SKM-1 treated with dmso at 0.1 percent for 144 hours (cell line): ENCODE measurements around the gene CDCA5.
A peak's percentile ranks its signal among the peaks of the same experiment; 100 is the strongest.
"Not testable (repeated sequence)": the region's sequence is repeated elsewhere in the genome, so short reads cannot be mapped to it uniquely, and the experiment has no call there.

Source experiments
- DNase-seq: peaks from one replicate; lab custom pipeline; 2025; ENCODE audit not compliant: unreplicated experiment; lab: John Stamatoyannopoulos, UW

The CDCA5 gene

DNA sequence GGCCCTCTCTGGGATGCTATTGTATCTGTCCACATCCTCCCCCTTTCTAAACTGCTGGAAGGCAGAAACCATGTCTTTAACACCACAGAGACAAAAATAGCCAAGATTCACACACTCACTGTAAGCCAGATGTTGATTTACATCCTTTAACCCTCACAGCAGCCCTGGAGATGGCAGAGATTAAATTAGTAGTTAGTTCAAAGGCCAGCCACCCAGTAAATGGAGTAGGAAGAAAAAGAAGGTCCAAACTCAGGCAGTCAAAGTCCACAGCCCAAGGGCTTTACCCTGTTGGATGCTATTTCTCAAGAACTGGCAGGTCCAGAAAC lies 35.8 kb upstream of the CDCA5 start:
- no peak for DNase-seq

DNA sequence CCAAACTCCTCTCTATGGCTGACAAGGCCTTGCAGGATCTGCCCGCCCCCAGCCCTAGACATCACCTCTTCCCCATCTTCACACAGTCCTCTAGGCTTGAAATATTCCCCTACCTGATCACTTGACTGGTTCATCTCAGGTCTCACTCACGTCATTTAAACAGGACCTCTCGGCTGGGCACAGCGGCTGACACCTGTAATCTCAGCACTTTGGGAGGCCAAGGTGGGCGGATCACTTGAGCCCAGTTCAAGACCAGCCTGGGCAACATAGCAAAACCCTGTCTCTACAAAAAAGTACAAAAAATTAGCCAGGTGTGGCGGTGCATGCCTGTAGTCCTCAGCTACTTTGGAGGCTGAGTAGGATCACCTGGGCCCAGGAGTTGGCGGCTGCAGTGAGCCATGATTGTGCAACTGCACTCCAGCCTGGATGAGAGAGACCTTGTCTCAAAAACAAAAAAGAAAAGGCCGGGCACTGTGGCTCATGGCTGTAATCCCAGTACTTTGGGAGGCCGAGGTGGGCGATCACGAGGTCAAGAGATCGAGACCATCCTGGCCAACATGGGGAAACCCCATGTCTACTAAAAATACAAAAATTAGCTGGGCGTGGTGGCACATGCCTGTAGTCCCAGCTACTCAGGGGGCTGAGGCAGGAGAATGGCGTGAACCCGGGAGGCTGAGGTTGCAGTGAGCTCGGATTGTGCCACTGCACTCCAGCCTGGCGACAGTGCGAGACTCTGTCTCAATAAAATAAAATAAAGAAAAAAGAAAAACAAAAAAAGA lies 35.2 kb upstream of the CDCA5 start:
- not testable (repeated sequence) for DNase-seq

DNA sequence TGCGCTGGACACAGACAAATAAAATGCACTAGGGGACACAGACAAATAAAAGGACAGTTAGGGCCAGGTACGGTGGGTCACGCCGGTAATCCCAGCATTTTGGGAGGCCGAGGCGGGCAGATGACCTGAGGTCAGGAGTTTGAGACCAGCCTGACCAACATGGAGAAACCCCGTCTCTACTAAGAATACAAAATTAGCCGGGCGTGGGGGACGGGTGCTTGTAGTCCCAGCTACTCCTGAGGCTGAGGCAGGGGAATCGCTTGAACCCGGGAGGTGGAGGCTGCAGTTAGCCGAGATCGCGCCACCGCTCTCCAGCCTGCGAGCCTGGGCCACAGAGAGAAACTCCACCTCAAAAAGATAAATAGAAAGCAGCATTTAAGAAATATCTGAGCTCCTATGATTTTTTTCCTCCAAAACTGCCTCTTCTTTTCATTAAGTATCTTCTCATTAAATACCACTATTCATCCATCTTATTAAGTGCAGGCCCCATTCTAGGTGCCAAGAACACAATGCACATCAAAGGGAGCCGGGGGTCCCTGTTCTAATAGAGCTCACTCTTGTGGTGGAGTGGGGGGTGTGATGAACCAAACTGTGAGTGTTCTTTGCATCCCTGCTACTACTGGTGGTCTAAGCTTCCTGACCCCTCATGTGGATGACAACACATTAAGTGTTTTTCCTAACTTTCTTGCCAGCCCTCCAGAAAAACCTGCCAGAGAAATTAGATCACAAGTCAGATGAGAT lies 34.4 kb upstream of the CDCA5 start:
- DNase-seq, result no peak

DNA sequence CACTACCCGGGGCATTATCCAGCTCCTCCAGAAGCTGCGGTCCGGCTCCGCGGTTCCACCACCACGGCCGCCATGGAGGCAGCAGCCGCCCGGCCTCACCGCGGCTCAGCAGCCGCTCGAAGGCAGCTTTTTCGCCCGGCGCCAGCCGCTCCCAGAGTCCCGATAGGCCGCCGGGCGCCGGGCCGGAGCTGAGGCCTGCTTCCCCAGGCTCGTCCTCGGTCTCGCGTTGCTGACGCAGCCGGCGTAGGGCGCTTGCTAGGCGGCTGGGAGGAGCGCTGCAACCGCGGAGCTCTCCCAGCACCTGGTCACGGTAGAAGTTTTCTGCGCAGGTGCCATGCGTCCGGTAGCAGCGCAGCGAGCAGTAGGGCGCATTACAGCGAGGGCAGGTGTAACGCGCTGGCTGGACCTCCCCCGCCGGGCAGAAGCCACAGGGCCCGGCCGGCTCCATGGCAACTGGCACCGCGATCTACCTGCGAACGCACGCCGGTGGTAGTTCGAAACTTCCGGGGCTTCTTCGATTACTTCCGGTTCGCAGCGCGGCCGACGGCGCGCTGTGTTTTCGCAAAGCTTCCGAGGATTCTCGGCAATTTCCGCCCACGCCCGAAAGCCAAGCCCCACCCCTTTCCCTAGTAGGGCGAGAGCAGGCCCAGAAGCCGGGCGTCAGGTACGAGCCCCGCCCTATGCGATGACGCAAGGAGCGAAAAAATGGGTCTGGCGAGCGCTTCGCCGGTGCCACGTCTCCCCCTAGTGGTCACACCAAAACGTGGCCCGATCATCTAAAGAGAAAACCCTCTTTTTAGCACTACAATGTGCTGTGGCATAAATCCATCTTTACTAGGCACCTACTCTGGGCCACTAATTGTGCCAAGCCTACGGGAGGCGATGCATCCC lies 33.6 kb upstream of the CDCA5 start, which contains the start of gene ZNHIT2:
TSS of gene ZNHIT2 (minus strand) at position 496 of the 891 bp plus-strand sequence. CDS start at position 448, 48 bp downstream.
- peak; percentile 97 for DNase-seq

DNA sequence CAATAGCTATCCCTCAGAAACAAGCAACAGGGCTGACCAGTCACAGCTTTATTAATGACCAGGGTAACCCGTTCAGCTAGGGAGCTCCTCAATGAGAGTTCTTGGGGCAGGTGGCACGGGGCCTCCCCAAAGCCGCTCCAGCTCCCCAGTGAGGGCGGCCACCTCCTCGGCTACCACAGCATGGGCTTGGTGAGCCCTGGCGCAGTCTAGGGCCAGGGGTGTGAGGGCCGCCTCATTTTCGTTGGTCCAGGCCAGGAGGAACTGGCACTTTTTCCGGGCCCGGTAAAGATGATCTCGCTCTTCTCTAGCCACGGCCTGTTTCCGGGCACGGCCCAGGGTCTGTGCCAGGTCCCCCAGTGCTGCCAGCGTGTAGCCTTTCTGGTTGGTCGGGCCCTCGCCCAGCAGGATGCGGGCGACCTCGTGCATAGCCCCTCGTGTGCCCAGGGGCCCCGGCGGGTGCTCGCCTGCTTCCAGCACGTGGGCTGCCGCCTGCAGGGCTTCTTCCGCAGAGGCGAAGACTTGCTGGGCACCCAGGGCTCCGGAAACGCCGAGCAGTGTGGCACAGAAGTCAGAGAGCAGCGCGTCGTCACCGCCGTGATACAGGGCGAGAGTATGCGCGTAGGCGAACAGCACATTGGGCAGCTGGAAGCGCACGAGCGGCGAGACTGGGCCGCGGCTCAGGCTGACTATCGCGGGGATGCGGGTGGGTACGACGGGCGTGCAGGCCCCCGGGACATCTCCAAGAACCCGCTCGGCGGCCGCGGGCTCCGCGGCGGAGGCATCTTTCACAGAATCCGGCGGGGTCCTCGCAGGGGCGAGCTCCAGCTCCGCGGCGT lies 32.7 kb upstream of the CDCA5 start:
- no peak for DNase-seq

- DNase-seq, result no peak
These were observed 31.7 kb upstream of the CDCA5 start for GRCh38 chr11:65115361-65116082.

DNA sequence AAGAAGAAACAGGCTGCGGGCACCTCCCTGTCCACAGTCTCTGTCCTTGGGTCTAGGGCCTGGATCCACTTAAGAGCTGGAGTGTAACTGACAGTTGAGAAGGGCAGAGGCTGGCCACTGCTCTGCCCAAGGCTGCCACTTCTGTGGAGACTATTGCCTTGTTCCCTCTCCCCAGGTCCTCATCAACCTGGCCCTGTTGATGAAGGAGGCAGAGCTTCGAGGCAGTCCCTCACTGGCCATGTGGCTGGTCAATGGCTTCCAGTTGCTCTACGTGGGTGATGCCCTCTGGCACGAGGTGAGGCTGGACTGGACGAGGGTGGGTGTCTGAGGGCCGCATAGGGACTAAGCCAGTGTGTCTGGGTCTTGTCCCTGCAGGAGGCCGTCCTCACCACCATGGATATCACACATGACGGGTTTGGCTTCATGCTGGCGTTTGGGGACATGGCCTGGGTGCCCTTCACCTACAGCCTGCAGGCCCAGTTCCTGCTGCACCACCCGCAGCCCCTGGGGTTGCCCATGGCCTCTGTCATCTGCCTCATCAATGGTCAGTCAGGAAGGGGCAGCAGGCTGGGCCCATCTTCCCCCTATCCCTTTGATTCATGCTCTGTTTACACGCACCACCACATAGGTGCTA lies 30.8 kb upstream of the CDCA5 start:
- no peak for DNase-seq

GRCh38 chr11:65113839-65114238 lies 30.0 kb upstream of the CDCA5 start:
- DNase-seq, result no peak

GRCh38 chr11:65113361-65113756 lies 29.5 kb upstream of the CDCA5 start:
- no peak for DNase-seq

- peak; percentile 20 for DNase-seq
These were observed 28.9 kb upstream of the CDCA5 start for GRCh38 chr11:65112546-65113360.

- no peak for DNase-seq
These were observed 28.1 kb upstream of the CDCA5 start, which contains the start of gene TM7SF2 for GRCh38 chr11:65111744-65112545. TM7SF2 (plus strand) TSS chr11:65111872; CDS start chr11:65112016, 144 bp downstream.

DNA sequence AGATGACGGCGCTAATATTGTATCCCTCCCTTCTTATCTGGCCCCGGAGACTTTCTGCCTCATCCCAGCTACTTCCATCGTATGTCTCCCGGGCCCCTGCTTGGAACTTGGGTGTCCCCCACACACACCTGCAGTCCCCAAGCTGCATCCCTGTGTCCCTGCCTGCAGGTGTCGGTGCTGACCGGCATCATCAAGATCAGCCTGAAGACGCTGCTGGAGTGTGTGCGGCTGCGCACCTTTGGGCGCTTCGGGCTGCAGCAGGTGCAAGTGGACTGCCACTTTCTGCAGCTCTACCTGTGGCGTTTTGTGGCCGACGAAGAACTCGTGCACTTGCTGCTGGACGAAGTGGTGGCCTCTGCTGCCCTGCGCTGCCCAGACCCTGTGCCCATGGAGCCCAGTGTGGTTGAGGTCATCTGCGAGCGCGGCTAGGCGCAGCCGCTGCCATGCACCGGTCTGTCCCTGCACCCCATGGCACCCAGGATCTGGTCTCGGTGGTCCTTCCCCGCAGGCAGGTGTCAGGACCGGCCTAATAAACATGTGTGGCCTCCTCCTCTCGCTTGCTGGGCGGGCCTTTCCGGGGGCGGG lies 27.4 kb upstream of the CDCA5 start:
- no peak for DNase-seq

DNA sequence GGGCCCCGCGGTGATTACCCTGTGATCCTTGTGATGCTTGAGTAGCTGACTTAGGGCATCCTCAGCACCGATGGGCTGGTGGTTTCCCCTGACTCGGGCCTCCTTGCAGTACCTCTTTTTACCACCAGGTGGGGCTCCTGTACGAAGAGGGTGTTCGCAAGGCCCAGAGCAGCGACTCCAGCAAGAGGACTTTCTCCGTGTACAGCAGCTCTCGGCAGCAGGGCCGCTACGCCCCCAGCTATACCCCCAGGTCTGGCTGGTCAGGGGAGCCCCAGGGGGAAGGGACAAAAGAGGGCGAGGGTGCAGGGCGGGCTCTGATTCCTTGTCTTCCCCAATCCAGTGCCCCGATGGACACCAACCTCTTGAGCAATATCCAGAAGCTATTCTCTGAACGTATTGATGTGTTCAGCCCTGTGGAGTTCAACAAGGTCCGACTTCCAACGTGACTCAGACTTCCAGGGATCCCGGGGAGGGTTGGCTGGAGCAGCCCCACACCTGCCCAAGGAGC lies 26.6 kb upstream of the CDCA5 start:
- peak; percentile 57 for DNase-seq

DNA sequence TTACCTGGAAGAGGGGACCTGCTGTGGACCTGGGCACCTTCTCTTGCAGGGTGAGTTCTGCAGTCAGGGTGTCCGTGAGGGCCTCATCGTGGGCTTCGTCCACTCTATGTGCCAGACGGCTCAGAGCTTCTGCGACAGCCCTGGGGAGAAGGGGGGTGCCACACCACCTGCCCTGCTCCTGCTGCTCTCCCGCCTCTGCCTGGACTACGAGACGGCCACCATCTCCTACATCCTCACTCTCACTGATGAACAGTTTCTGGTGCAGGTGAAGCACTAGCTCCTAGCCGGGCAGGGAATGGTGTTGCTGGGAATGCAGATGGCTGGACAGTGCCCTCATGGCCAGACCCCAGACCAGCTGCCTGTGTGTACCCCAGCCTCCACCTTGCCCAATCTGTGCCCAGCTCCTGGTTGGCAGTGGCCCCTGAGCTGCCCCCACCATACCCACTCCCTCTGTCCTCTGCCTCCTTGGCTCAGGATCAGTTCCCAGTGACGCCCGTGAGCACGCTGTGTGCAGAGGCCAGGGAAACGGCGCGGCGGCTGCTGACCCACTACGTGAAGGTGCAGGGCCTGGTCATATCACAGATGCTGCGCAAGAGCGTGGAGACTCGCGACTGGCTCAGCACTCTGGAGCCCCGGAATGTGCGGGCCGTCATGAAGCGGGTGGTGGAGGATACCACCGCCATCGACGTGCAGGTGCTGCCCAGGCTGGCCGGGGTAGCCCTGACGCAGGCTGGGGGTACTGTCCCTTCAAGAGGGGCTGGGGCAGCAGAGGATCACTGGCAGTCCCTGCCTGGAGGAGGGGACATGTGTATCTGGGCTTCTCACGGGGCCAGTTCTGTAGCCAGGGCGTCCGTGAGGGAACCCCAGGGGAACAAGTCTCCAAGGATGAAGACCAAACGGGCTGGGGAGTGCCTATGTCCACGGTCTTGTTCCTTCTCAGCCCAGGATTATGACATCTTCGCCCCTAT lies 25.7 kb upstream of the CDCA5 start:
- DNase-seq, result no peak

DNA sequence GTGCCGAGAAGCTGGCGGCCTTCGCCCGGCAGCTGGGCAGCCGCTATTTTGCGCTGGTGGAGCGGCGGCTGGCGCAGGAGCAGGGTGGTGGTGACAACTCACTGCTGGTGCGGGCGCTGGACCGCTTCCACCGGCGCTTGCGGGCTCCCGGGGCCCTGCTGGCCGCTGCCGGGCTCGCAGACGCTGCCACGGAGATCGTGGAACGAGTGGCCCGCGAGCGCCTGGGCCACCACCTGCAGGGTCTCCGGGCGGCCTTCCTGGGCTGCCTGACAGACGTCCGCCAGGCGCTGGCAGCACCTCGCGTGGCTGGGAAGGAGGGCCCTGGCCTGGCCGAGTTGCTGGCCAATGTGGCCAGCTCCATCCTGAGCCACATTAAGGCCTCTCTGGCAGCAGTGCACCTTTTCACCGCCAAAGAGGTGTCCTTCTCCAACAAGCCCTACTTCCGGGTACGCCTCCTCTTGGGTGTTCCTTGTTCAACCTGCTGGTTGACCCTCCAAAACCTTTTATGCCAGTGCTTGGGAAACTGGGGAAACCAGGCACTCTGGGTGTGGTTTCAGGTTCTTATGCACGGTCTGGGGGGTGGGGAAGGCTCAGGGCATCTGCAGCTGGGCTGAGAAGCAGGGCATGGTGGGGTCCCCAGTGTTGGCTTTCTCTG lies 24.8 kb upstream of the CDCA5 start:
- DNase-seq, result no peak
